ENCODE results near the gene KAZN.

KAZN gene

DNA sequence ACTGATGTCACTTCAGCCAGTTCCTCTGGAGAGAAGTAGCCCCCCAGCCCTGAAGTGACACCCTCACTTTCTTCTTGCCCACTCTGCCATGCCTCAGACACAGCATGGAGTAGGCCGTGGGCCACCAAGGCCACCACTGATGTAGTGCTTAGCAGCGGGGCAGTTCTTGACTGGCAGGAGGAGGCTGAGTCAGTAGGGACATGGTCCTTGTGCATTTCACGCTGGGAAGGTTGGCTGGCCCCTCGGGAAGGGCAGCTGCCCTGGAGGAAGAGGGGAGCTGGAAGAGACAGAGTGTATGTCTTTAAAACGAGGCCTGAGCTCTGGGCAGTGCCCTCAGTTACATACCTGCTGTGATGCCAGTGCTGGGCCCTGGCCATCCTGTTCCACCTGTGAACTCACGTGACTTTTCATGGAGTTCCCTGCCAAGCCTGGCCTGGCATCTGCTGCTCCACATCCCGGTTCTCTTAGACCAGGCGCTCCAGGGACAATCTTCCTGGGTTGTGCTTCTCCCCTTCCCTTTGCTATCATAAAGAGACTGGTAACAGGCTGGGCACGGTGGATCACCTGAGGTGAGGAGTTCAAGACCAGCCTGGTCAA is 396.5 kb downstream of the KAZN start:
- H3K4me3 ChIP-seq (ENCODE audit: low read depth, low read length, poor library complexity, severe bottlenecking): no peak overlapping the region
- H3K9ac ChIP-seq (ENCODE audit: low read length): no peak overlapping the region
- H2AFZ ChIP-seq (ENCODE audit: low read length): no peak overlapping the region
- no peaks in the 10 kb centered on the region for H3K9me3 ChIP-seq (ENCODE audit: low read length)
- H3K4me1 ChIP-seq (ENCODE audit: insufficient read depth, low read length, severe bottlenecking): no peaks in the 10 kb centered on the region
- no peaks in the 10 kb centered on the region for H4K20me1 ChIP-seq (ENCODE audit: insufficient read depth, low read length)
- H3K9me2 ChIP-seq (ENCODE audit: low read depth, low read length): no peaks in the 10 kb centered on the region
- no peaks in the 10 kb centered on the region for H3F3A ChIP-seq (ENCODE audit: insufficient read depth, low read length)
- TF ChIP-seq, protein P1, sequence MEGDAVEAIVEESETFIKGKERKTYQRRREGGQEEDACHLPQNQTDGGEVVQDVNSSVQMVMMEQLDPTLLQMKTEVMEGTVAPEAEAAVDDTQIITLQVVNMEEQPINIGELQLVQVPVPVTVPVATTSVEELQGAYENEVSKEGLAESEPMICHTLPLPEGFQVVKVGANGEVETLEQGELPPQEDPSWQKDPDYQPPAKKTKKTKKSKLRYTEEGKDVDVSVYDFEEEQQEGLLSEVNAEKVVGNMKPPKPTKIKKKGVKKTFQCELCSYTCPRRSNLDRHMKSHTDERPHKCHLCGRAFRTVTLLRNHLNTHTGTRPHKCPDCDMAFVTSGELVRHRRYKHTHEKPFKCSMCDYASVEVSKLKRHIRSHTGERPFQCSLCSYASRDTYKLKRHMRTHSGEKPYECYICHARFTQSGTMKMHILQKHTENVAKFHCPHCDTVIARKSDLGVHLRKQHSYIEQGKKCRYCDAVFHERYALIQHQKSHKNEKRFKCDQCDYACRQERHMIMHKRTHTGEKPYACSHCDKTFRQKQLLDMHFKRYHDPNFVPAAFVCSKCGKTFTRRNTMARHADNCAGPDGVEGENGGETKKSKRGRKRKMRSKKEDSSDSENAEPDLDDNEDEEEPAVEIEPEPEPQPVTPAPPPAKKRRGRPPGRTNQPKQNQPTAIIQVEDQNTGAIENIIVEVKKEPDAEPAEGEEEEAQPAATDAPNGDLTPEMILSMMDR (IDR thresholded peaks at IDR 0.05; ENCODE audit: low read length): no peak
- no peak for TF ChIP-seq EZH2 (IDR thresholded peaks at IDR 0.05; ENCODE audit: borderline replicate concordance, low read length)
- H3K36me3 ChIP-seq (ENCODE audit: insufficient read depth, low read length): no peaks in the 10 kb centered on the region
- no peaks in the 10 kb centered on the region for H3K27me3 ChIP-seq (ENCODE audit: insufficient read depth, low read length)
- H3K27ac ChIP-seq (ENCODE audit: low read depth, low read length, poor library complexity, severe bottlenecking): no peak overlapping the region
- no peaks in the 10 kb centered on the region for H3K79me2 ChIP-seq (ENCODE audit: insufficient read depth, low read length)
- no peak overlapping the region for H3K4me2 ChIP-seq (ENCODE audit: low read length)

DNA sequence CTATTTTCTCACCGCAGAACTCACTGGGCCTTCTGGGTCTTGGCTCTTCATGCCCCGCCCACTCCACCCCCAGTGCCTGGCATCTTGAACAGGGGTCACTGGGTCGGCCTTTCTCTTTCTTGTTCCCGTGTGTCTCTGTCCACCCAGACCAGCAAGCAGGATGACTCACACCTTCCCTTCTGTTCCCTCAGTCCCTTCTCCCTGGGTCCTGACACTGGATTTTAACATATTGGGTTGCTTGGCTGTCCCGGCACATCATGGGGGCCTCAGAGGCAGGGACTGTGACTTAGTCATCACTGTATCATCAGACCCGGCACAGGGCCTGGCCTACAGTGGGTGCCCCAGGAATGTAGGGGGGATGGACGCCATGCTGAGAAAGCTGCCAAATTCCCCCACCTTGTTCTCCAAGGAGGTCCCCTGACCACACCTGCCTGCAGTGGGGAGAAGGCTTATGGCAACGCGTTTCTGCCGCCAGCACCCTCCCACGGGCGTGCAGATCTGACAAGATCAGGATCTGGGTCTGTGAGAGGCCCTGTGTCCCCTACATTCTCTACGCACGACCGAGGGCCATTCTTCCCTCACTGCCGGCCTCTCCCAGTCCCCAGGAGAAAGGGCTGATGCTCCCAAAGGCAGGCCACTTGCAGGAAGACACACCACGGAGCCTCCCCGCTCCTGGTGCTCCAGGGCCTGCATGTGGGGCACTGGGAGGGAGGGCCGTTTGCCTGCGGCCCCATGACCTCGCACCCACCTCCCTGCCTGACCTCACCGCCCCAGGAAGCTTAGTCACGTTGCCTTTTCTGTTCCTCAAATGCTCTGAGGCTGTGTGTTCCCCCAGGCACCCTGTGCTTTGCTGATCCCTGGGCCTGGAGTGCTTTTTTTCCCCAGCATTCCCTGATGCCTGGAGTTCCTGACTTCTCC is 397.9 kb downstream of the KAZN start:
- no peaks in the 10 kb centered on the region for H3K9me2 ChIP-seq (ENCODE audit: low read depth, low read length)
- no peaks in the 10 kb centered on the region for H3K9me3 ChIP-seq (ENCODE audit: low read length)
- no peaks in the 10 kb centered on the region for H3K79me2 ChIP-seq (ENCODE audit: insufficient read depth, low read length)
- H3F3A ChIP-seq (ENCODE audit: insufficient read depth, low read length): no peaks in the 10 kb centered on the region
- H3K4me2 ChIP-seq (ENCODE audit: low read length): no peak overlapping the region
- TF ChIP-seq, protein P1 (IDR thresholded peaks at IDR 0.05; ENCODE audit: low read length): no peak
- no peak for TF ChIP-seq EZH2 (IDR thresholded peaks at IDR 0.05; ENCODE audit: borderline replicate concordance, low read length)
- no peak overlapping the region for H3K4me3 ChIP-seq (ENCODE audit: low read depth, low read length, poor library complexity, severe bottlenecking)
- no peak overlapping the region for H2AFZ ChIP-seq (ENCODE audit: low read length)
- no peak overlapping the region for H3K27ac ChIP-seq (ENCODE audit: low read depth, low read length, poor library complexity, severe bottlenecking)
- H4K20me1 ChIP-seq (ENCODE audit: insufficient read depth, low read length): no peaks in the 10 kb centered on the region
- H3K36me3 ChIP-seq (ENCODE audit: insufficient read depth, low read length): no peaks in the 10 kb centered on the region
- no peaks in the 10 kb centered on the region for H3K27me3 ChIP-seq (ENCODE audit: insufficient read depth, low read length)
- H3K9ac ChIP-seq (ENCODE audit: low read length): no peak overlapping the region
- H3K4me1 ChIP-seq (ENCODE audit: insufficient read depth, low read length, severe bottlenecking): no peaks in the 10 kb centered on the region

- Histone ChIP-seq H3K4me2 (ENCODE audit: low read length) (no peak overlapping the region), H2AFZ (ENCODE audit: low read length) (no peak overlapping the region)
These were observed 399.3 kb downstream of the KAZN start for GRCh38 chr1:14997646-14998276.

More at GRCh38 chr1:14997646-14998276, 399.3 kb downstream of the KAZN start:
- Histone ChIP-seq H3K27ac (ENCODE audit: low read depth, low read length, poor library complexity, severe bottlenecking) (no peak overlapping the region), H3F3A (ENCODE audit: insufficient read depth, low read length) (no peaks in the 10 kb centered on the region), H3K9me2 (ENCODE audit: low read depth, low read length) (no peaks in the 10 kb centered on the region), H3K9ac (ENCODE audit: low read length) (no peak overlapping the region), H3K4me1 (ENCODE audit: insufficient read depth, low read length, severe bottlenecking) (no peaks in the 10 kb centered on the region), H3K4me3 (ENCODE audit: low read depth, low read length, poor library complexity, severe bottlenecking) (no peak overlapping the region), H3K36me3 (ENCODE audit: insufficient read depth, low read length) (no peaks in the 10 kb centered on the region), H3K9me3 (ENCODE audit: low read length) (no peaks in the 10 kb centered on the region), H4K20me1 (ENCODE audit: insufficient read depth, low read length) (no peaks in the 10 kb centered on the region), H3K79me2 (ENCODE audit: insufficient read depth, low read length) (no peaks in the 10 kb centered on the region), H3K27me3 (ENCODE audit: insufficient read depth, low read length) (no peaks in the 10 kb centered on the region)
- no peak for TF ChIP-seq EZH2 (IDR thresholded peaks at IDR 0.05; ENCODE audit: borderline replicate concordance, low read length)
- TF ChIP-seq, protein P1 (IDR thresholded peaks at IDR 0.05; ENCODE audit: low read length): no peak
